Endothelial cell of umbilical vein (primary cell): ENCODE results near the gene DLK1.

ENCODE experiments used
- POLR2A ChIP-seq: IDR thresholded peaks from 2 replicates; pipeline ENCODE4 v1.6.1; 2012; ENCODE audit warnings: low read depth, mild to moderate bottlenecking, control low read depth, low read length
- TF ChIP-seq, protein P1 (sequence below), 2 donors: IDR thresholded peaks; 1 replicate in 1 of 2; 2 replicates in 1 of 2; pipeline ENCODE4 v1.5.1; 2011; ENCODE audit warnings: low read length in 2 of 2, mild to moderate bottlenecking in 2 of 2, moderate library complexity in 2 of 2, control low read depth in 1 of 2, inconsistent platforms in 1 of 2, low read depth in 1 of 2; ENCODE audit not compliant: insufficient read depth in 1 of 2; ENCODE audit errors: extremely low read depth in 1 of 2

DNA sequence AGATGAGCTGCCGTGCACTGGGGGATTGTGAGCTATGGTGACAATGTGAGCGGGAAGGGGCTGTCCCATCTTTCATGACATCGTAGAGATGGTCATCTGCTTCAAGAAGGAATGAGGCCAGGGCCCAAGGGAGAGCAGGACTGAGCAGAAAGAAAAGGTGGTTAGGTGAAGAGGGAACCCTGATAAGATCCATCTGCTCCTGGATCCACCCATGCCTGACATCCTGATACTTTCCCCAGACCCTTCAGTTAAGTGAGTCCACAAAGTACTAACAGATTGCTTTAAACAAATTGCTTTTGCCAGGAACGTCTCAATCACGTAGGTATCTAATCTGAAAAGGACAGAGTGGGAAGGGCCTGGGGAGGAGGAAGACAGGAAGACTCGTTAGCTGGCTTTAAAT is 25.4 kb upstream of the DLK1 start:
- TF ChIP-seq, protein P1, sequence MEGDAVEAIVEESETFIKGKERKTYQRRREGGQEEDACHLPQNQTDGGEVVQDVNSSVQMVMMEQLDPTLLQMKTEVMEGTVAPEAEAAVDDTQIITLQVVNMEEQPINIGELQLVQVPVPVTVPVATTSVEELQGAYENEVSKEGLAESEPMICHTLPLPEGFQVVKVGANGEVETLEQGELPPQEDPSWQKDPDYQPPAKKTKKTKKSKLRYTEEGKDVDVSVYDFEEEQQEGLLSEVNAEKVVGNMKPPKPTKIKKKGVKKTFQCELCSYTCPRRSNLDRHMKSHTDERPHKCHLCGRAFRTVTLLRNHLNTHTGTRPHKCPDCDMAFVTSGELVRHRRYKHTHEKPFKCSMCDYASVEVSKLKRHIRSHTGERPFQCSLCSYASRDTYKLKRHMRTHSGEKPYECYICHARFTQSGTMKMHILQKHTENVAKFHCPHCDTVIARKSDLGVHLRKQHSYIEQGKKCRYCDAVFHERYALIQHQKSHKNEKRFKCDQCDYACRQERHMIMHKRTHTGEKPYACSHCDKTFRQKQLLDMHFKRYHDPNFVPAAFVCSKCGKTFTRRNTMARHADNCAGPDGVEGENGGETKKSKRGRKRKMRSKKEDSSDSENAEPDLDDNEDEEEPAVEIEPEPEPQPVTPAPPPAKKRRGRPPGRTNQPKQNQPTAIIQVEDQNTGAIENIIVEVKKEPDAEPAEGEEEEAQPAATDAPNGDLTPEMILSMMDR (IDR thresholded peaks at IDR 0.05; ENCODE audit: extremely low read depth in 1 of 2, insufficient read depth in 1 of 2, low read depth in 1 of 2, low read length in 2 of 2) = no peak
- TF ChIP-seq POLR2A = no peak
